ENCODE results near the gene IGF1R.

GRCh38 chr15:98786717-98787116, 138.4 kb downstream of the IGF1R start:
- no peak for TF ChIP-seq EP300 (IDR thresholded peaks at IDR 0.05)
- TF ChIP-seq POLR2A (IDR thresholded peaks at IDR 0.05): no peak
